GM21360 (cell line): ENCODE data around the gene ANKRD49.
"Not testable (repeated sequence)": the region's sequence is repeated elsewhere in the genome, so short reads cannot be mapped to it uniquely, and the experiment has no call there.

ENCODE experiments used
- ATAC-seq: cut with Tn5 transposase; IDR thresholded peaks from one replicate; pipeline ENCODE4 v1.9.1; 2021; ENCODE audit warnings: mild to moderate bottlenecking, moderate library complexity; ENCODE audit not compliant: unreplicated experiment

The ANKRD49 gene

GRCh38 chr11:94506513-94506912, 12.7 kb downstream of the ANKRD49 start:
- not testable (repeated sequence) for ATAC-seq

GRCh38 chr11:94507485-94507884, 13.7 kb downstream of the ANKRD49 start:
- no peak for ATAC-seq

GRCh38 chr11:94511932-94512781, 18.4 kb downstream of the ANKRD49 start, which contains the start of gene C11orf97:
TSS of gene C11orf97 (plus strand) at chr11:94512461. CDS start at chr11:94512529, 68 bp downstream.
- ATAC-seq: peak; percentile 64

GRCh38 chr11:94513091-94513490, 19.3 kb downstream of the ANKRD49 start:
- no peak for ATAC-seq

GRCh38 chr11:94515398-94515797, 21.6 kb downstream of the ANKRD49 start:
- no peak for ATAC-seq

GRCh38 chr11:94516725-94517124, 22.9 kb downstream of the ANKRD49 start:
- no peak for ATAC-seq

GRCh38 chr11:94518300-94518699, 24.5 kb downstream of the ANKRD49 start:
- no peak for ATAC-seq

- no peak for ATAC-seq
Observed at GRCh38 chr11:94519478-94520084, 25.8 kb downstream of the ANKRD49 start.

- ATAC-seq: peak; percentile 63
Observed at GRCh38 chr11:94521684-94522083, 27.9 kb downstream of the ANKRD49 start.

GRCh38 chr11:94524341-94524740, 30.6 kb downstream of the ANKRD49 start:
- no peak for ATAC-seq

- no peak for ATAC-seq
Observed at GRCh38 chr11:94525546-94526324, 32.0 kb downstream of the ANKRD49 start.

GRCh38 chr11:94526645-94527438, 33.1 kb downstream of the ANKRD49 start:
- no peak for ATAC-seq

GRCh38 chr11:94528551-94528950, 34.8 kb downstream of the ANKRD49 start:
- ATAC-seq: no peak

GRCh38 chr11:94532211-94532610, 38.4 kb downstream of the ANKRD49 start:
- no peak for ATAC-seq

GRCh38 chr11:94533206-94533605, 39.4 kb downstream of the ANKRD49 start:
- no peak for ATAC-seq

GRCh38 chr11:94533696-94534630, 40.2 kb downstream of the ANKRD49 start:
- ATAC-seq: no peak

- ATAC-seq: no peak
Observed at GRCh38 chr11:94536386-94536785, 42.6 kb downstream of the ANKRD49 start.

- no peak for ATAC-seq
Observed at GRCh38 chr11:94537031-94537600, 43.3 kb downstream of the ANKRD49 start.

- ATAC-seq: no peak
Observed at GRCh38 chr11:94539420-94539819, 45.6 kb downstream of the ANKRD49 start.
